Osteocyte (in vitro differentiated cells): ENCODE measurements around the gene MEMO1. TPM values are rescaled to one million over a fixed set of nuclear protein-coding genes. Genes with fewer than 3 reads are reported as not detected.

ENCODE experiments used
- DNase-seq: peaks from one replicate; pipeline ENCODE4 v3.0.0; 2021; ENCODE audit warnings: mixed read lengths; ENCODE audit not compliant: unreplicated experiment; ENCODE audit errors: extremely low spot score
- H3K27ac Mint-ChIP-seq: one replicate; pipeline ENCODE4 v1.8.0; 2021; ENCODE audit warnings: mild to moderate bottlenecking, mixed read lengths; ENCODE audit not compliant: unreplicated experiment
- H3K27me3 Mint-ChIP-seq: one replicate; pipeline ENCODE4 v1.8.0; 2021; ENCODE audit warnings: mixed read lengths; ENCODE audit not compliant: unreplicated experiment
- H3K36me3 Mint-ChIP-seq: one replicate; pipeline ENCODE4 v1.8.0; 2021; ENCODE audit warnings: mixed read lengths; ENCODE audit not compliant: unreplicated experiment
- H3K4me1 Mint-ChIP-seq: one replicate; pipeline ENCODE4 v1.8.0; 2021; ENCODE audit warnings: mixed read lengths; ENCODE audit not compliant: unreplicated experiment
- H3K4me3 Mint-ChIP-seq: one replicate; pipeline ENCODE4 v1.8.0; 2021; ENCODE audit warnings: mild to moderate bottlenecking, moderate library complexity, mixed read lengths; ENCODE audit not compliant: unreplicated experiment
- H3K9me3 Mint-ChIP-seq: one replicate; pipeline ENCODE4 v1.8.0; 2021; ENCODE audit warnings: mixed read lengths; ENCODE audit not compliant: unreplicated experiment
- CTCF ChIP-seq: fragments of 200-600 bp; sonication (generic); IDR thresholded peaks from 2 replicates; pipeline ENCODE4 v1.5.0; 2021; ENCODE audit warnings: antibody characterized with exemption, mild to moderate bottlenecking, moderate library complexity
- total RNA-seq: library from RNA; stranded (reverse); gene quantifications from 2 replicates; pipeline ENCODE4 v1.2.1, GENCODE V29; 2021

Gene MEMO1
- total RNA-seq, 1 donor from 2014 or later, result 48.1 TPM

DNA sequence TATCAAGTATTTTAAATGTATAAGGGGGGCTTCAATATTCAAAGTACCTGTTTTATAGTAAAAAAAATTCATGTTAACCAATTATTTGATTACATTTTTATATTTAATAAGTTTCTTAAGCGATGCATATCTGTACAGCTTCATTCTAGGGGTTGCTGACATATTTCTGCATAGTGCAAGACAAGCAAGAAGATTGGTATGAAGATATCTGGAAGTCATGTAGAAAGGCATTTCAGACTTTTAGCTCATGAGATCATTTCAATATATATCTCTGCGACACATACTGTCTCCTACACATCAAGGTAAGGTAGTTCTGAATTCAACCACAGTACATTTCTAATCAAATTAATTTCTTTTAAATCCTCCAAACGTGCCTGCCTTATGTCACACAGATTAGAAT, 73.1 kb downstream of the MEMO1 start:
- no peak for TF ChIP-seq CTCF
- Mint-ChIP-seq H3K9me3 (no peaks in the 10 kb centered on the region), H3K36me3 (peaks cover 4% of the 10 kb centered on the region), H3K27ac (no peak overlapping the region), H3K27me3 (no peaks in the 10 kb centered on the region), H3K4me1 (no peaks in the 10 kb centered on the region), H3K4me3 (no peak overlapping the region)
- DNase-seq, result no peak

- Mint-ChIP-seq H3K27ac (no peak overlapping the region), H3K27me3 (no peaks in the 10 kb centered on the region), H3K4me1 (no peaks in the 10 kb centered on the region), H3K36me3 (peaks cover 6% of the 10 kb centered on the region), H3K4me3 (no peak overlapping the region), H3K9me3 (no peaks in the 10 kb centered on the region)
- TF ChIP-seq CTCF, result no peak
- DNase-seq, result no peak
These were observed 75.4 kb downstream of the MEMO1 start for GRCh38 chr2:31935370-31935769.

- no peak overlapping the region for H3K4me3 Mint-ChIP-seq
- no peak for DNase-seq
- peaks cover 9% of the 10 kb centered on the region for H3K36me3 Mint-ChIP-seq
- H3K9me3 Mint-ChIP-seq, result no peaks in the 10 kb centered on the region
- no peak overlapping the region for H3K27ac Mint-ChIP-seq
- H3K4me1 Mint-ChIP-seq, result peaks cover 1% of the 10 kb centered on the region
- H3K27me3 Mint-ChIP-seq, result no peaks in the 10 kb centered on the region
- TF ChIP-seq CTCF, result no peak
These were observed 77.7 kb downstream of the MEMO1 start for GRCh38 chr2:31933066-31933465.

GRCh38 chr2:31932589-31932988, 78.2 kb downstream of the MEMO1 start:
- Mint-ChIP-seq H3K9me3 (no peaks in the 10 kb centered on the region), H3K4me3 (no peak overlapping the region)
- TF ChIP-seq CTCF, result no peak

GRCh38 chr2:31931916-31932315, 78.9 kb downstream of the MEMO1 start:
- Mint-ChIP-seq H3K27me3 (no peaks in the 10 kb centered on the region), H3K4me3 (no peak overlapping the region), H3K36me3 (peaks cover 14% of the 10 kb centered on the region), H3K27ac (no peak overlapping the region), H3K9me3 (no peaks in the 10 kb centered on the region), H3K4me1 (peaks cover 1% of the 10 kb centered on the region)
- no peak for TF ChIP-seq CTCF
- DNase-seq, result no peak

More at GRCh38 chr2:31932589-31932988, 78.2 kb downstream of the MEMO1 start:
- H3K27ac Mint-ChIP-seq, result no peak overlapping the region
- peaks cover 9% of the 10 kb centered on the region for H3K36me3 Mint-ChIP-seq
- peaks cover 1% of the 10 kb centered on the region for H3K4me1 Mint-ChIP-seq
- DNase-seq, result no peak
- no peaks in the 10 kb centered on the region for H3K27me3 Mint-ChIP-seq
